Retinal pigment epithelial cell (primary cell): ENCODE results near the gene OR51B5.

Experiments used
- DNase-seq: peaks from one replicate; pipeline ENCODE4 v3.0.0-alpha.2; 2010; ENCODE audit warnings: low read depth
- H3K4me3 ChIP-seq: 2 replicates; pipeline ENCODE4 v1.5.1; 2011; ENCODE audit warnings: mild to moderate bottlenecking, low read length, control low read depth, moderate library complexity
- CTCF ChIP-seq: conservative IDR thresholded peaks from 2 replicates; pipeline ENCODE4 v1.5.1; 2011; ENCODE audit warnings: low read depth, low read length, control low read depth, inconsistent platforms

OR51B5 gene

GRCh38 chr11:5343474-5344335 is at the start of gene OR51B5:
Gene OR51B5 (minus strand): TSS chr11:5343524. CDS start chr11:5343524, 0 bp downstream.
- no peak within 1 kb of the TSS for H3K4me3 ChIP-seq
- no peak for TF ChIP-seq CTCF
- DNase-seq, result no peak

GRCh38 chr11:5390210-5390609 is 46.9 kb upstream of the OR51B5 start:
- no peak overlapping the region for H3K4me3 ChIP-seq
- peak; percentile 16 for TF ChIP-seq CTCF
- DNase-seq, result no peak

- H3K4me3 ChIP-seq, result no peak overlapping the region
- no peak for DNase-seq
- TF ChIP-seq CTCF, result no peak
Measured at GRCh38 chr11:5384335-5384734, 41.0 kb upstream of the OR51B5 start.

- H3K4me3 ChIP-seq, result no peak within 1 kb of the TSS
- no peak for DNase-seq
- TF ChIP-seq CTCF, result no peak
Measured at GRCh38 chr11:5383576-5383975, 40.3 kb upstream of the OR51B5 start, which contains the start of gene OR51M1. Gene OR51M1 (plus strand): TSS chr11:5383812. CDS start chr11:5389399, 5,587 bp downstream.

GRCh38 chr11:5380740-5381342 is 37.5 kb upstream of the OR51B5 start:
- TF ChIP-seq CTCF, result peak; percentile 92
- DNase-seq, result no peak
- no peak overlapping the region for H3K4me3 ChIP-seq

- TF ChIP-seq CTCF, result peak; percentile 59
- no peak overlapping the region for H3K4me3 ChIP-seq
- no peak for DNase-seq
Measured at GRCh38 chr11:5369789-5370188, 26.5 kb upstream of the OR51B5 start.

GRCh38 chr11:5368502-5369043 is 25.2 kb upstream of the OR51B5 start:
- TF ChIP-seq CTCF, result no peak
- no peak for DNase-seq
- no peak overlapping the region for H3K4me3 ChIP-seq
